Activated CD8-positive, alpha-beta T cell treated with anti-CD3 and anti-CD28 coated beads for 36 hours (primary cell): ENCODE results near the gene ESYT2. TPM values are rescaled to one million over a fixed set of nuclear protein-coding genes. Genes with fewer than 3 reads are reported as not detected.

Source experiments
- ATAC-seq: fragments of 200-7000 bp; cut with Tn5 transposase; one replicate; pipeline ENCODE4 v1.10.0; 2021; ENCODE audit warnings: mild to moderate bottlenecking, moderate library complexity
- CTCF ChIA-PET: fragments of 350-600 bp; sonication (Branson Sonifier 250); formaldehyde crosslinking; loops from one replicate; lab custom pipeline; 2021; ENCODE audit warnings: antibody characterized with exemption; lab: Charles Lee
- POLR2A ChIA-PET: fragments of 350-600 bp; sonication (Branson Sonifier 250); formaldehyde crosslinking; loops from one replicate; lab custom pipeline; 2021; ENCODE audit warnings: antibody characterized with exemption; lab: Charles Lee
- DNase-seq: peaks from one replicate; pipeline ENCODE4 v3.0.0-alpha.2; 2020
- H3K27ac Mint-ChIP-seq: one replicate; pipeline ENCODE4 v1.8.0; 2021; ENCODE audit warnings: mild to moderate bottlenecking, mixed read lengths
- H3K27me3 Mint-ChIP-seq: one replicate; pipeline ENCODE4 v1.8.0; 2021; ENCODE audit warnings: mixed read lengths
- H3K36me3 Mint-ChIP-seq: one replicate; pipeline ENCODE4 v1.8.0; 2021; ENCODE audit warnings: low read depth, mixed read lengths
- H3K4me1 Mint-ChIP-seq: one replicate; pipeline ENCODE4 v1.8.0; 2021; ENCODE audit warnings: low read depth, mixed read lengths
- H3K4me3 Mint-ChIP-seq: one replicate; pipeline ENCODE4 v1.8.0; 2021; ENCODE audit warnings: mild to moderate bottlenecking, moderate library complexity, mixed read lengths
- H3K9me3 Mint-ChIP-seq: one replicate; pipeline ENCODE4 v1.8.0; 2021; ENCODE audit warnings: mixed read lengths
- intact Hi-C: fragments of 100-400 bp; cut with micrococcal nuclease; formaldehyde crosslinking; loops from one replicate; pipeline ENCODE4 v1.10.0; 2022
- total RNA-seq, 2 experiments: library from RNA; stranded (reverse); gene quantifications; one replicate each; pipeline ENCODE4 v1.2.3, GENCODE V29; 2021
- TF ChIP-seq, protein P1 (sequence below): fragments of 200-600 bp; IDR thresholded peaks from one replicate; pipeline ENCODE4 v1.8.0; 2022; ENCODE audit warnings: antibody characterized with exemption, mild to moderate bottlenecking

Gene ESYT2
- total RNA-seq, 2 experiments from 2014 or later, result 55.5 to 56.6 TPM

- Mint-ChIP-seq H3K27me3 (no peaks in the 10 kb centered on the region), H3K9me3 (no peaks in the 10 kb centered on the region), H3K4me1 (peaks cover 10% of the 10 kb centered on the region), H3K36me3 (peaks cover 30% of the 10 kb centered on the region), H3K27ac (no peak overlapping the region), H3K4me3 (no peak overlapping the region)
- DNase-seq, result no peak
- TF ChIP-seq, protein P1, sequence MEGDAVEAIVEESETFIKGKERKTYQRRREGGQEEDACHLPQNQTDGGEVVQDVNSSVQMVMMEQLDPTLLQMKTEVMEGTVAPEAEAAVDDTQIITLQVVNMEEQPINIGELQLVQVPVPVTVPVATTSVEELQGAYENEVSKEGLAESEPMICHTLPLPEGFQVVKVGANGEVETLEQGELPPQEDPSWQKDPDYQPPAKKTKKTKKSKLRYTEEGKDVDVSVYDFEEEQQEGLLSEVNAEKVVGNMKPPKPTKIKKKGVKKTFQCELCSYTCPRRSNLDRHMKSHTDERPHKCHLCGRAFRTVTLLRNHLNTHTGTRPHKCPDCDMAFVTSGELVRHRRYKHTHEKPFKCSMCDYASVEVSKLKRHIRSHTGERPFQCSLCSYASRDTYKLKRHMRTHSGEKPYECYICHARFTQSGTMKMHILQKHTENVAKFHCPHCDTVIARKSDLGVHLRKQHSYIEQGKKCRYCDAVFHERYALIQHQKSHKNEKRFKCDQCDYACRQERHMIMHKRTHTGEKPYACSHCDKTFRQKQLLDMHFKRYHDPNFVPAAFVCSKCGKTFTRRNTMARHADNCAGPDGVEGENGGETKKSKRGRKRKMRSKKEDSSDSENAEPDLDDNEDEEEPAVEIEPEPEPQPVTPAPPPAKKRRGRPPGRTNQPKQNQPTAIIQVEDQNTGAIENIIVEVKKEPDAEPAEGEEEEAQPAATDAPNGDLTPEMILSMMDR, result no peak
- ChIA-PET POLR2A (no interaction called here), CTCF (interaction anchor here (1.1 kb wide), 1 partner anchor 214 kb away, joined by 3 read pairs; no protein-coding TSS in a partner anchor)
- ATAC-seq, result no peak
- intact Hi-C loops, result no loop called here
Measured at GRCh38 chr7:158763454-158764033, 65.8 kb downstream of the ESYT2 start.

DNA sequence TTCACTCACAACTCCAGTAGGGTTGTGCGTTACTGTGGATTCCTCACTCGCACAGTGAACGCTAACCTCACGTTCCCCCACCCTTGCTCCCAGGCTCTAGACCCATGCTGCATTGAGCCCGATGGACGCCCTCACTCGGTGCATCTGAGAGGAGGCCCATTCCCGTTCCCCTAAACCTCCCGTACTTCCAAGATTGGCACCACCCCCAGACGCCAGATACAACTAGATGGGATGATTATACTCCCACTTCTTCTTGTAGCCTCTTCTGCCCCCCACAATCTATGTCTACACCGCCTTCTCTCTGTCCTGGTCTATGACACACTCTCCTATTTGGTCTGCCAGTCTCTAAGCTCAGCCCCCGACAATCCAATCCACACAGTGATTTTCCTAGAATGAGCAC lies 67.4 kb downstream of the ESYT2 start:
- Mint-ChIP-seq H3K9me3 (no peaks in the 10 kb centered on the region), H3K4me1 (peaks cover 10% of the 10 kb centered on the region), H3K27ac (peak overlapping the region; percentile 33), H3K4me3 (no peak overlapping the region), H3K36me3 (peaks cover 42% of the 10 kb centered on the region), H3K27me3 (no peaks in the 10 kb centered on the region)
- TF ChIP-seq, protein P1, result no peak
- CTCF ChIA-PET, result no interaction called here
- DNase-seq (no peak), ATAC-seq (no peak)
- intact Hi-C loops, result no loop called here
- POLR2A ChIA-PET, result no interaction called here

- Mint-ChIP-seq H3K4me1 (peaks cover 2% of the 10 kb centered on the region), H3K27me3 (no peaks in the 10 kb centered on the region), H3K4me3 (no peak overlapping the region), H3K27ac (no peak overlapping the region), H3K36me3 (peaks cover 42% of the 10 kb centered on the region), H3K9me3 (no peaks in the 10 kb centered on the region)
- ATAC-seq (peak; percentile 37), DNase-seq (no peak)
- intact Hi-C loops, result no loop called here
- ChIA-PET CTCF (no interaction called here), POLR2A (no interaction called here)
- TF ChIP-seq, protein P1, result no peak
Measured at GRCh38 chr7:158760936-158761335, 68.4 kb downstream of the ESYT2 start.

DNA sequence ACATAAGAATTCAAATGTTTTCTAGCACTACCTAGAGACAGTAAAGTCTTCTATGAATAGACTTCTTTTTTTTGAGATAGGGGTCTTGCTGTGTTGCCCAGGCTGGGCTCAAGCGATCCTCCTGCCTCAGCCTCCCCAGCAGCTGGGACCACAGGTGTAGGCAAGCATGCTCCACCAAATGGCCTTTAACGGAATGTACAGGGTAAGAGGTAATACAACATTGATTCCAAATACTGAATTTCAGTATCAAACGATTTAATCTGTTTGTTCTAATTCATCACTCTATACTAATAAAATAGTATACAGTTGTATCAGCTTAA lies 68.9 kb downstream of the ESYT2 start:
- CTCF ChIA-PET, result no interaction called here
- Mint-ChIP-seq H3K4me1 (no peaks in the 10 kb centered on the region), H3K27ac (no peak overlapping the region), H3K36me3 (peaks cover 42% of the 10 kb centered on the region), H3K9me3 (no peaks in the 10 kb centered on the region), H3K27me3 (no peaks in the 10 kb centered on the region), H3K4me3 (no peak overlapping the region)
- intact Hi-C loops, result no loop called here
- no peak for DNase-seq
- POLR2A ChIA-PET, result no interaction called here
- ATAC-seq, result no peak
- TF ChIP-seq, protein P1, result no peak

- H3K9me3 Mint-ChIP-seq, result no peaks in the 10 kb centered on the region
- POLR2A ChIA-PET, result interaction anchor here (1.0 kb wide), 1 partner anchor 9 kb away, joined by 3 read pairs; no protein-coding TSS in a partner anchor
Measured at GRCh38 chr7:158759749-158760444, 69.4 kb downstream of the ESYT2 start.

More at GRCh38 chr7:158759749-158760444, 69.4 kb downstream of the ESYT2 start:
- intact Hi-C loops, result no loop called here
- TF ChIP-seq, protein P1, result no peak
- no peak for ATAC-seq
- Mint-ChIP-seq H3K4me3 (no peak overlapping the region), H3K36me3 (peaks cover 44% of the 10 kb centered on the region), H3K4me1 (no peaks in the 10 kb centered on the region), H3K27me3 (no peaks in the 10 kb centered on the region), H3K27ac (no peak overlapping the region)
- CTCF ChIA-PET, result no interaction called here
- DNase-seq, result no peak
